HL-60/S4 treated with retinoic acid at 250 ng/mL for 4 days and 3 days (cell line): ENCODE measurements around the gene RAD51B.

Experiments
- in situ Hi-C: fragments of 300-500 bp; cut with MboI; formaldehyde crosslinking; loops from 2 replicates; pipeline ENCODE4 v1.7.0; 2022; ENCODE audit warnings: low sequenced_read_pairs

RAD51B gene

DNA sequence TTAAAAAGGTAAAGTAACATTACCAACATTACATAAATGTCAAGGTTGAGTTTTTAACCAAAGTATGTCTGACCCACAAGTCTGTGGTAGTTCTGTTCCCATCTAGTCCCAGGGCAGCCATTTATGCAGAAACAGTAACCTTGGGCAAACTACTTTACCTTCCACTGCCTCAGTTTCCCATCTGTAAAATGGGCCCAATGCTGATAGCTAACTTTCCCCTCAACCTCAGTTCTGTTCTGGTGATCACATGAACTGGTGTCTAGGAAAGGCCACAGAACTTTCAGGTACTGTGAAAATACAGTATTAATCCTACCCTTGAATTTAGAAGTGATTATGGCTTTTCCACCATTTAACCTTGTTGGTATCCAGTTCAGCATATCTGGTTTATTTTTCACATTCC lies 859.7 kb downstream of the RAD51B start:
- in situ Hi-C loops: no loop called here

DNA sequence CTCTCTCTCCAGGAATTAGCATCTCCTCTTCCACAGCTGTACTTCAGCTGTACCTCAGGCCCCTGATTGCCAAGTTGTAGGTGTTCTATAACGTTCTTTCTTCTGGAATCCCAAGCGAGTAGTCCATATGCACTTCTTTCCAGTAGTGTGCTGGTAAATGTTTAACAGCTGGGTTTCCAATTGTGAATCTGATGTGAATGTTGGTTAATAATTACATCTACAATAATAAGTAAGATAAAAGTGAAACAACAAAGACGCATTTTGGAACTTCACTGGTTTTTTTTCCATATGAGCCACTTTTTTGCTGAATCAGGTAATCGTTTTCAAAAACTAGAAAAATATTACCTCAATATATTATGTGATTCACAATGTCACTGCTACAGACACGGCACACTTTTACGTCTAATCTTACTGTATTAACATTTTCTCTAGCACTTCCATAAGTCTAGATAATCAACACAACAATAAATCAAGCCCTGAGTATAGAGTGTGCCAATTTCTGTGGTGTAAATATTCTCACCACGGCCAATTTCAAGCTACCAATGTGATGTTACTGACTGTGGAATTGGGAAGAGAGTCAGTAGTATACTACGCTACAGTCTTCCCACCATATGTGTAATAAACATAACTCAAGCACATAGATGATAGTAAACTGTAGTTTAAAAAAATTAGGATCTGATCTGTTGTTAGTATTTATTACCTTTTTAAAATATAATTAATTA lies 860.3 kb downstream of the RAD51B start:
- in situ Hi-C loops: no loop called here

DNA sequence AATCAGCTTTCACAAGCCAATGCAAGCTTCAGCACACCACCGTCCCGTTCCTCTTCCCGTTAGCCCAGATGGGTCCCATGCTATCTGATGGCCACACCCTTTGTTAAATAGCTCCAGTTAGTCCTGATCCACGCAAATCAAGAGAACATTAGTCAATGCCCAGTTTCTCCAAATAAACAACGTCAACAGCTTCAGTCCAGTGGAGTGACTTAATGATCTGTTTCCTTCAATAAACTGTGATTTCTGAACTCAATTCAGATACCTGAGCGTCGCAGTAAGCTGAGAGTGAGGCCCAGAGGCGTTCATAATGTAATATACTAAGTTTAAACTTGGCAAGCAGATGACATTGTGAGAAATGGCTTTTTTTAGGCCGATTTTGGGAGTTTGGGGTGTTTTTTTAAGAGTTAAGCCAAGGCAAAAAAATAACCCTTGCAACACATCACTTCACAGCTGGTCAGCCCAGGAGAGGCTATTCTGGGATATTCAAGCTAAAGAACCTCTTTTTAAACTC lies 861.0 kb downstream of the RAD51B start:
- in situ Hi-C loops: no loop called here

DNA sequence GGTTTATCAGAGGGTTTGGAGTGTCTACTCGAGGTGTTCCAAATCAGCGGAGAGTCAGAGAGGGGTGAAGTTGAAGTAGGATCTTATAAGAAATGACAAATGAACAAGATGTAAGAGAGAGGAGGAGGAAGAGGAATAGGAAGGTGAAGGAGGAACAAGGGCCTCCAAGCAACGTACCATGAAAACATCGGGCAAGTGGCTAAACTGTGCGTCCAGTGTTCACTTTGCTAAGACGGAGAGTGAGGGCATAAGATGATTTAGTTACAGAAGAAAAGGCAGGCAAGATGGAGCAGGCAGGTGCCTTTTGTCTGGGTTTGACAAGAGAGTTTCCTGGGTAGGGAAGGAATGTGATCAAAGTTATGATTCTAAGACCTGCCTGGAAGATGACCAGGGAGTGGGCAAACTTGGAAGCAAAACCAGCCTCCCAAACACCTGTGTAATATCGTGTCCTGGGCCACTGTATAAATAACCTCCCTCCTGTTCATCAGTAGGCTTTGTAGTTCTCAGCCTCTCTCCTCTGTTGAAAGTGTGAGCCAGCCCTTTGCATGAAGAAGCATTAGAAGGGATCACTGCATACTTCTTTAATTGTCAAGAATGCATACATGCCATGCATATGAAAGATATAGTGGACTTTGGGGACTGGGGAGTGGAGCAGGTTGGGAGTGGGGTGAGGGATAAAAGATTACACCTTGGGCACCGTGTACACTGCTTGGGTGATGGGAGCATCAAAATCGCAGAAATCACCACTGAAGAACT lies 861.9 kb downstream of the RAD51B start:
- in situ Hi-C loops: no loop called here

DNA sequence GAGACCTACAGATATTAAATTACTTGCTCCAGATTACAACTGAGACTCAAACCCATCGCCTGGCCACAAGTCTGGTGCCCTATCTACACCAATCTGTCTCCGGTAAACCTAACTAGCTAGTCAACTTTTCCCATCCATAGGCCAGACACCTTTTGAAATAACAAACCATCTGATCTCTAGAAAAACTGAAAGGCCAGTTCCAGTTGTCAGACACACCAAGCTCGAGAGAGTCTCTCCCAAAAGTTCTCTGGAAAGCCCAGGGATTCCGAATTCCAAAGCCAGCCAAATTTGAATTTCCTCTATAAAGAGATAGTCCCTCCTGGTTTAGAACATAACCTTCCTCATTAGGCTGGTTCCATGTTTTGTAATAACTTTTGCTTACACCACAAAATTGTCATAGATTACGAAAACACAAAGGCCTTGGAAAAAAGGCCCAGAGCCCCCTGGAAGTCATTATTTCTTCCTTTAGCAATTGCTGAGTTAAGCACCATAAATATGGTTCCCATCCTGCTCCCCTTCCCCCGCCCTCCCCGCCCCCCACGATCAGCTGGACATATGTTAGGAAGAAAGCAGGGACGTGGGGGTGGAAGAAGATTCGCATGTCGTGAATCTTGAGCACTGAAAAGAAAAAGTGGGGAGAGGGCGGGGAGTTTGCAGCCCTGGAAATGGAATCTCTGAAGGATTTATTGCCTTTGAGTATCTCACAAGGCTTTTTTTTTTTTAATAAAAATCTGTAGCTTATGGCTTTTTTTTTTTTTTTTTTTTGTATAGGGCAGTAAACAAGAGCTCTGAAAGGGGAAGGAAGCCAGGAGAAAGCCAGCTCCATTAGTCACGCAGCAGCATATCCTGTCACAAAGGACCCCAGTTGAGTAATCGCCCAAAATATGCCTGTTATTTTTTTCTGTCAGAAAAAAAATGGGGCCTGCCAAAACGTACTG lies 862.9 kb downstream of the RAD51B start:
- in situ Hi-C loops: no loop called here

DNA sequence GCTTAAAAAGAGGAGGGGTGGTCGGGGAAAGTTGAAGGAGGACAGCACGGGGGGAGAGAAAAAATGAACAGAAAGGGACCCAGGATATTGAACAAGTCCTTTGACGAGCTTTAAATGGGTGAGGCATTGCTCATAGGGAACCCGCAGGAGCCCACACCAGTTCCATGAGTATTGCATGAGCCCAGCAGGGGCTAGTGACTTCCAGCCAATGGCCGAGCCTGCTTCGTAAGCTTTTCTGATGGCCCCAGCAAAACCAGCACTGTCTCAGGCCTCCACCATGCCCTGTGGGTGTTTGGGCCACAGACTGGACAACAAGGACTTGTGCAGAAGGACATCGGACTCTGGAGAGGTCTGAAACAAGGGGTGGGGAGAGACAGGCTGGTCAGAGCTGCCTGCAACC lies 863.7 kb downstream of the RAD51B start:
- in situ Hi-C loops: no loop called here

DNA sequence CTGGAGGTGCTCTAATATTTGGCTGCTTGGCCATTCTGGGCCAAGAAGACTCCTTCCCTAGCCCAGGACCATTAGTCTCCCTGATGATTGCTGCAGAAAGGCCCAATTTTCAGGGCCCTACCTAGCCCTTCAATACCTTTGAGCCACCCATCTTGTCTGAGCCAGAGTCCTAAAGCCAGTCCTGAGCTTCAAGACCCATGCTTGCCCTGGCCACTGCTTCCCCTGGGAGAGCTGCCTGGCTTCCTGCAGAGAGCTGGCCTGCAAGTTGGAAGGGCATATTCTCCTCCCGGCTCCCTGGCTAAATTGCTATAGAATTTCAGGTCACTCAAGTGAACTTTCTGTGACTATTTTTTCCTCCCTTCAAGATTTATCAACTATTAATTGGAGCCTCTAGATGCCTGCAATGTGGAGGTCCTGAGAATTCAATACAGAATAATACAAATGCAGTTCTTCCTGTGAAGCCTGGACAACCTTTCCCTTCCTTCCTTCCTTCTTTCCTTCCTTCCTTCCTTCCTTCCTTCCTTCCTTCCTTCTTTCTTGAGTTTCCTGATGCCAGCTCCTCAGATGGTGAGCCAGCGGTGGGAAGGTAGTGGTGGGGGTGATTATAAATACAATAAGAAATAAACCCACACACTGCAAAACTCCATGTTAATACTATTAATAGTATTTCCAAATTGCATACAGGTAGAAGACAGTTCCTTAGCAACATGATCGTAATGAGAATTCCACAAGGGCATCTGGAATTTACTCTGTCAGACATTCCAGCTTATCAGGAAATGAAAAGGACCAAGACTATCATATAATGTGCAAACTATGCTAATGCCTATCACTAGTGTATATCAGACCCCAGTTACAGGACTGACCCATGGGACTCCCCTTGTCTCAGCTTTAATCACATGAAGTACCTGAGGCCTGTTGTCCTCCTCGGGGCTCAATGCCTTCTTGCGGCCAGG lies 865.2 kb downstream of the RAD51B start:
- in situ Hi-C loops: no loop called here

DNA sequence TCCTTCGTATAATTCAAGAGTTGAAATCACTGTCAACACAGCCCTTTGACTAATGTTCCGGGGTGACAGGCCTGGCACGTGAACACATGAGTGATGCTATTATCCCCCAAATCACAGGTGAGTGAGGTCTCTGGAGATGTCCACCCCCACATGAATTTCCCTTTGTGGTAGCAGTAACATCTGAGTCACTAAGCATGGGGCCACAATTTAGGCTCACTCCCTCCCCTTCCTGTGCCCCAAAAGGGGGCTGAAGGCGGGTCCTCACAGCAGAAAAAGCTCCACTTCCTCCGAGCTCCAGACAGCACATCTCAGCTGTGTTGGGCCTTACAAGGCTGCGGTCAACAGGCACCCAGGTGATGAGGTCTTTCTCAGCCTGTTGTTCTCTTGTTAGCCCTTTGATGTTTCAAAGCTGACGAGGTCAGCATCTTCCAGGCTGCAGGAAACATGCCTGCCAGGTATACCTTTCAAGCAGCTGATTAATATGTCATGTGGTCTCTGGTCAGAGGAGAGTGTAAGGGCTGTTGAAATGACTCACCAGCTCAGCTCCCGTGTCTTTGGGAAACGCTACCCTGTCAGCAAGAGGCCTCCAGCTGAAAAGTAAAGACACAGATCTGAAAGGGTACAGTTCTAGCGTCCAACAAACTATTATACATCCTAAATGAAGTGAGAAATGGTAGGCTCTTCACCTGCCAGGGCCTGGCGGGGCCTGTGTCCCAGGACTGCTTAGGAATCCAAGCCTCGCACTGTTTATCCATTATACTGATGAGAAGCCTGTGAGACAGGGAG lies 866.0 kb downstream of the RAD51B start:
- in situ Hi-C loops: no loop called here

DNA sequence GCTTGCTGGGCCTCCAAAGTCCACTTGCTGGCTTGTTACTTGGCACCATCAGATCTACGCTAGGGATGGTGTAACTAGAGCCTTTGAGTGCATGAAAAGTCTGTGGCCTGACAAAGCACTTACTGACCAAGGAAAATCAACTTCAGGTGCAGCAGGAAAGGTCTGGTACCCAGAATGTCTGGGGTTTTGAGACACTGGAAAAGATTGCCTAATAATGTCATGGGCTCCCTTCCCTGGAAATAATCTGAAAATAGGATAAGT lies 866.6 kb downstream of the RAD51B start:
- in situ Hi-C loops: no loop called here

DNA sequence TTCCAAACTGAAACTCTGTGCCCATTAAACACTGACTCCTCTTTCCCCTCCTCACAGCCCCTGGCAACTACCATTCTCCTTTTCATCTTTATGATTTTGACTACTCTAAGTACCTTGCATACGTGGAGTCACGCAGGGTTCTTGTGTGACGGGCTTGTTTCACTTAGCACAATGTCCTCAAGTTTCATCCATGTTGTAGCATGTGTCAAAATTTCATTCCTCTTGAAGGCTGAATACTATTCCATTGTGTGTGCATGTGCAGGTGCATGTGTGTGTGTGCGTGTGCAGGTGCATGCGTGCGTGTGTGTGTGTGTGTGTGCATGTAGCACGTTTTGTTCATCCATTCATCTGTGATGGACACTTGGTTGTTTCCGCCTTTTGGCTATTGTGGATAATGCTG lies 867.1 kb downstream of the RAD51B start:
- in situ Hi-C loops: no loop called here

DNA sequence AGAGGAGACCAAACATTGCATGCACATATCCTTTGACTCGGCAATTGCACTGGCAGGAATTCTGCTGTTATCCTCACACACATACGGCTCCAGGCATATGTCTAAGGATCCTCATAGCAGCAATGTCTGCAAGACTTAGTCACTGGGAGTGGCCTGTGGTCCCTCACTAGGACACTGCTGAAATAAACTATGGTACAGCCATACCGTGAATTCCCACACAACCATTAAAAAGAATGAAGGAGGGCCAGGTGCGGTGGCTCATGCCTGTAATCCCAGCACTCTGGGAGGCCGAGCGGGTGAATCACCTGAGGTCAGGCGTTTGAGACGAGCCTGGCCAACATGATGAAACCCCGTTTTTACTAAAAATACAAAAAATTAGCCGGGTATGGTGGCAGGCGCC lies 868.2 kb downstream of the RAD51B start:
- in situ Hi-C loops: no loop called here

DNA sequence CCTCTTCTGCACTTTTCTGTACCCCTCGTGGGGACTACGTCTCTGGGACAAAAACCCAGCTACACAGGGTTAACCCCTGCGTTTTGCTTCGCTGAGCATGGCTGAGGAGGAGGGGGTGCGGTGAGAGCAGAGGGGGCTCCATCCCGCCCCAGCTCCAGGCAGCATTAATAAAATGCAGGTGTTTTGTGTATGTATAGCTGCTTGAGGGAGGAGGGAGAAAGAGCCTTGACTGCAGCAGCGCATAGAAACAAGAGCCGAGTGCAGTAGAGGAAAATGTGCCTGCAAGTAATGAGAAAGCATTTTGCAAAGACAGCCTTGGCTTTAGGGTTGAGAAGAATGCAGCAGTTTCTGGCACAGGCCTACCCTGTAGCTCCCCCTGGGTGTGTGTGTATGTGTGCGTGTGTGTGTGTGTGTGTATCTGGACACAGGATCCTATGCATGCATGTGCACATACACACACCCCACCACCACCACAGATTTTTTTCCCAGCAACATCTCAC lies 869.3 kb downstream of the RAD51B start:
- in situ Hi-C loops: no loop called here

DNA sequence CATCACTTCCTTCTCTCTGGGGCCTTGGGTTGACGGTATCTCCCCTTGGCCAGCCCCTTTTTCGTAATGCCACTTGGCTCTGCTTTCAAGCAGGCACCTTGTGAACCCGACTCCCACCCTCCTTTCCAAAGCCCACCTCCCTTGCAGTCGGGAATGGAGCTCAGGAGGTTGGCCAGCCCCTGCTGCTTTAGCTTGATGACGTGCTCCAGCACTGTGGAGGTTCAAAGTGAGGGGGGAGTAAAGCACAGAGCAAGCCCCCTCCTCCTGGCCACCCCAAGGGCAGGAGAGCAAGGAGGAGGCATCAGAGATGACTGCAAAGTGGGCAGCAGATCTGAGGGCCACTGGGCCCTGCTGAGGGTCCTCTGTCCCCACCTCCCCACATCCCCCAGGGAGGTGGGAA lies 869.9 kb downstream of the RAD51B start:
- in situ Hi-C loops: no loop called here

DNA sequence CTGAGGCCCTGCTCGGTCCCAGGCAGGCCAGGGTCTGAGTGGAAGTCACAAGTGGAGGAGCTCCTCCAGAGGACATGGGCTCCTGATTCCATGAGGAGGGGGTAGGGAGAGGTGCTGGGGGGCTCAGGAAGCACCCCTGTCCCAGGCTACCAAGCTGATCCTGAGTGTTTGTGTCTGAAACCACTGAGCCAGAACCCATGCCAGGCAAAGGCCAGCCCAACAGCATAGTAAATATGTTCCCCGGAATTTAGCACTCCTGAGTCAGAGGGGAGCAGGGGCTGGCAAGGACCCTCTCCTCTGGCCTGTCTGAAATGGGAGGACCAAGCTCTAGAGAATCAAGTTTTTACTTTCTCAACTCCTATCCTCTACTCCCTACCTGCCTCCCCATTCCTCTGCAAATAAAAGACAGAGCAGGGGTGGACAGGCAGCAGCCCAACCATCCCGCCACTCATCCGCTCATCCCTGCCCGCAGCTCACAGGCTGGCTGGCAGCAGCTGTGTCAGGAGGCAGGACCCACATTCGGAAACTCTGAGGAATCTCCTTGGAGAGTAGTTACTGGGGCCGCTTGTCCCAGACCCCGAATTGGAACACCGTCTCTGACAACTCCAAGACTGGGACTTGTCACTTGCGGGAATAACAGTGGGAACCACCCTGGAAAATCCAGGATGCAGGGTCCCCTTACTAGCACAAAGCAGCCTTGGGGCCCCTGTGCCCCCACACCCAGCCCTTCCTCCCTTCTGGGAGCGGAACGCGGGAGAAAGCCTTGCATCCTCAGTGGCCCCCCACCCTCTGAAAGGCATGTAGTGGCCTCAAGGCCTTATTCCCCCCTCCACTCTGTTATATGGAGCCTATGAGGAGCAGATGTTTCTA lies 870.7 kb downstream of the RAD51B start:
- in situ Hi-C loops: no loop called here

DNA sequence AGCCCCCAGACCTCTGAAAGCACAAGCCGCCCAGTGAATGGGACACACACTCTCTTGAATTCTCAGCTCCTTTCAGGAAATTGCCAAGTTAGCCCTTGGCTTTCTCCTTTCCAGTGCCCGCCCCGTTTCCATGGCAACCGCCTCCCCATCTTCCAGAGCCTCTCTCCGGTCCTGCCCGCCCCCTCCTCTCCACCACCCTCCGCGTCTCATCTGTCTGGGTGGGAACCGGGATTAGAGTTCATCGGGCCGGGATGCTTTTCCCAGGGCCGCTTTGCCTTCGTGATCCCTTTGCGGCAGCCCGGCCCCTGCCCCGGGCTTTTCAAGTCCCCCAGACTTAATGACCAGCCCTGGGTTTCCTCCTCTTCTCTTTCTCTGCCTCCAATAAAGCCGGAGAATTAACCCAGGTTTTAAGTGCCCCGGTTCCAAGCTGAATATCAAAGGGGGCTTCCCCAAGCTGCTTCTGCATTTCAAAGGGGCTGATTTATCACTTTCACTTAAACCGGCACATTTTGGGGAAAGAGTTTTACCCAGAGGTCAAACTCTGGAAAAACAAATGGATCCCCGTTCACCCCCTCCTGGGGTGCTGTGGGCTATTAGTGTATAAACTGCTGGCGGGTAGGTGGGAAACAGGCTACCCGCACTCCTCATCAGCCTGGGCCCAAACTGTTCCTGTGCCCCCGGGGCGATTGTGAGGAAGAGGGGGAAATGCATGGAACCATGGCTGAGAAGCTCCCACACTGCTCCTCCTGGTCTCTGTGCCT lies 871.6 kb downstream of the RAD51B start:
- in situ Hi-C loops: no loop called here

DNA sequence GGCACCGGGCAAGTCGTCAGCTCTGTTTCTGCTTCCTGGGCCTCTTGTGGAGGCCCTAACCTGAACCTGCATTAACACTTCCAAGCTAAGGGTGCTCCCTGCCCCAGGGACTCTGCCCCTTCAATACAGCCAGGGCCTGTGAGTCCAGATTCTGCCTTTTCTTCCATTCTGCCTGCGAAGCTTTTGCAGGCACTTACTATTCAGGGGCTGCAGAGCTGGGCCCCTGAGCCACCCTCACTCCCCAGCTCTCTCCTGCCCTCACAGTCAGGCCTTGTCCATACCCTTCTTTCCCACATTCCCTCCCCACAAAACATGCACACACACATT lies 872.2 kb downstream of the RAD51B start:
- in situ Hi-C loops: no loop called here

DNA sequence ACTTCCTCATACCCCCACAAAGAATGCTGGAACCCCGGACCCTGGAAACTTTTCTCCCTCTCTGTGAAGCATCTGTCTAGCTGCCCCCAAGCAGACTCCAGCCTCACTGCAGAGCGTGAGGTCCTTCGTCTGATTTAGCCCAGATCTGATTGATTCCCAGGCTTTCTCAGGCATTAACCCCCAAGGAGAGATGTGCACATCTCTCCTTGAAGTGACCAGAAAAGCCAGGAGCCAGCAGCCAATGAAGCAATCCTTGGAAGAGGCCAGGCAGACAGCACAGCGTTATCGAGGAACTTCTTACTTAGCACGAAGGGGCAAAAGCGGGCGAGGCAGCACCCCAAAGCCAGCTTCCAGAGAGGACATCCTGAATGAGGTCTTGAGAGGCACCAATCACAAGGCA lies 872.6 kb downstream of the RAD51B start:
- in situ Hi-C loops: no loop called here
